DOHH2 (cell line): ENCODE results near the gene SSBP3.

ENCODE experiments used
- H3F3A ChIP-seq: fragments of 200-600 bp; sonication (generic), shearing (Covaris generic); 2 replicates; pipeline ENCODE4 v1.6.0; 2016; ENCODE audit warnings: antibody characterized with exemption, mild to moderate bottlenecking; ENCODE audit not compliant: control insufficient read depth, insufficient read depth
- H3K27ac ChIP-seq: fragments of 200-600 bp; sonication (generic); 2 replicates; pipeline ENCODE4 v1.5.1; 2014; ENCODE audit warnings: low read depth, mild to moderate bottlenecking, low read length, moderate library complexity
- H3K27me3 ChIP-seq: fragments of 200-600 bp; sonication (generic); 2 replicates; pipeline ENCODE4 v1.6.1; 2014; ENCODE audit warnings: mild to moderate bottlenecking, low read length, mixed read lengths; ENCODE audit not compliant: control insufficient read depth
- H3K36me3 ChIP-seq: fragments of 200-600 bp; sonication (generic); 2 replicates; pipeline ENCODE4 v1.6.1; 2014; ENCODE audit warnings: mild to moderate bottlenecking, low read length, moderate library complexity, mixed read lengths; ENCODE audit not compliant: control insufficient read depth
- H3K4me1 ChIP-seq: fragments of 200-600 bp; sonication (generic); 2 replicates; pipeline ENCODE4 v1.6.1; 2014; ENCODE audit warnings: mild to moderate bottlenecking, low read length, mixed read lengths; ENCODE audit not compliant: control insufficient read depth
- H3K4me2 ChIP-seq: fragments of 200-600 bp; sonication (generic); 2 replicates; pipeline ENCODE4 v1.6.0; 2014; ENCODE audit warnings: mild to moderate bottlenecking, low read length, moderate library complexity
- H3K4me3 ChIP-seq: fragments of 200-600 bp; sonication (generic); 2 replicates; pipeline ENCODE4 v1.5.1; 2014; ENCODE audit warnings: mild to moderate bottlenecking, low read length, mixed read lengths
- H3K79me2 ChIP-seq: fragments of 200-600 bp; sonication (generic); 2 replicates; pipeline ENCODE4 v1.6.1; 2014; ENCODE audit warnings: mild to moderate bottlenecking, low read length, mixed read lengths; ENCODE audit not compliant: control insufficient read depth
- H3K9me2 ChIP-seq: fragments of 200-600 bp; sonication (generic); replicated peaks from 2 replicates; pipeline ENCODE4 v1.6.1; 2014; ENCODE audit warnings: mild to moderate bottlenecking, low read length, mixed read lengths; ENCODE audit not compliant: control insufficient read depth
- H3K9me3 ChIP-seq: fragments of 200-600 bp; sonication (generic); 2 replicates; pipeline ENCODE4 v1.6.1; 2014; ENCODE audit warnings: antibody characterized with exemption, low read length, mixed read lengths; ENCODE audit not compliant: control insufficient read depth, insufficient read depth
- H4K20me1 ChIP-seq: fragments of 200-600 bp; sonication (generic); 2 replicates; pipeline ENCODE4 v1.6.0; 2014; ENCODE audit warnings: low read depth, mild to moderate bottlenecking, antibody characterized with exemption, low read length, moderate library complexity; ENCODE audit not compliant: control insufficient read depth, insufficient read depth
- EZH2phosphoT487 ChIP-seq: fragments of 200-600 bp; sonication (generic); IDR thresholded peaks from 2 replicates; pipeline ENCODE4 v1.6.1; 2017; ENCODE audit warnings: borderline replicate concordance, mild to moderate bottlenecking, antibody characterized with exemption, low read length, moderate library complexity, mixed read lengths
- TF ChIP-seq, protein P1 (sequence below): fragments of 200-600 bp; sonication (generic); IDR thresholded peaks from one replicate; pipeline ENCODE4 v1.5.1; 2014; ENCODE audit warnings: antibody characterized with exemption, mild to moderate bottlenecking, low read depth, low read length; ENCODE audit not compliant: poor library complexity, severe bottlenecking

SSBP3 gene

DNA sequence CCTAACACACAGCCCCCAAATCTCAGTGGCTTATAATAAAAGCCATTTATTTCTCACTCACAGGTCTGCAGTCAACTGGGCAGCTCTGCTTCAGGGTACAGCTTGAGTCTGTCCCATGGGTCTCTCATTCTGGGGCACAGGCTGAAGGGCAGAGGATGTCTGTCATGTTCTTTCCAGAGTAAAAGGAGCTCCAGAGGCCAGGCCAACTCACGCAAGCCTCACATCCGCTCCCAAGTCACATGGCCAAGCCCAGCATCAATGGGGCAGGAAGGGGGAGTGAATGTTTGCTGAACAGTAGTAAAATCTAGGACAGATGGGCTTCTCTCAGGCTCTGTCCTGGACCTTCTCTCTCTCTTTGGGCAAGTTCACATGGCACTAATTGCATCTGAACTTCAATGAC is 7.1 kb upstream of the SSBP3 start:
- H3F3A ChIP-seq, result no peaks in the 10 kb centered on the region
- H3K4me3 ChIP-seq, result peak overlapping the region; percentile 25; the same call in 1 of the 2 replicates
- no peaks in the 10 kb centered on the region for H3K9me3 ChIP-seq
- H3K36me3 ChIP-seq, result no peaks in the 10 kb centered on the region
- H3K4me1 ChIP-seq, result peaks cover 24% of the 10 kb centered on the region
- H3K27me3 ChIP-seq, result peaks cover 15% of the 10 kb centered on the region
- H3K9me2 ChIP-seq, result no peaks in the 10 kb centered on the region
- peak overlapping the region; percentile 44 for H3K4me2 ChIP-seq
- H4K20me1 ChIP-seq, result no peaks in the 10 kb centered on the region
- TF ChIP-seq EZH2phosphoT487, result no peak
- TF ChIP-seq, protein P1, sequence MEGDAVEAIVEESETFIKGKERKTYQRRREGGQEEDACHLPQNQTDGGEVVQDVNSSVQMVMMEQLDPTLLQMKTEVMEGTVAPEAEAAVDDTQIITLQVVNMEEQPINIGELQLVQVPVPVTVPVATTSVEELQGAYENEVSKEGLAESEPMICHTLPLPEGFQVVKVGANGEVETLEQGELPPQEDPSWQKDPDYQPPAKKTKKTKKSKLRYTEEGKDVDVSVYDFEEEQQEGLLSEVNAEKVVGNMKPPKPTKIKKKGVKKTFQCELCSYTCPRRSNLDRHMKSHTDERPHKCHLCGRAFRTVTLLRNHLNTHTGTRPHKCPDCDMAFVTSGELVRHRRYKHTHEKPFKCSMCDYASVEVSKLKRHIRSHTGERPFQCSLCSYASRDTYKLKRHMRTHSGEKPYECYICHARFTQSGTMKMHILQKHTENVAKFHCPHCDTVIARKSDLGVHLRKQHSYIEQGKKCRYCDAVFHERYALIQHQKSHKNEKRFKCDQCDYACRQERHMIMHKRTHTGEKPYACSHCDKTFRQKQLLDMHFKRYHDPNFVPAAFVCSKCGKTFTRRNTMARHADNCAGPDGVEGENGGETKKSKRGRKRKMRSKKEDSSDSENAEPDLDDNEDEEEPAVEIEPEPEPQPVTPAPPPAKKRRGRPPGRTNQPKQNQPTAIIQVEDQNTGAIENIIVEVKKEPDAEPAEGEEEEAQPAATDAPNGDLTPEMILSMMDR, result no peak
- H3K27ac ChIP-seq, result no peak overlapping the region
- no peaks in the 10 kb centered on the region for H3K79me2 ChIP-seq

DNA sequence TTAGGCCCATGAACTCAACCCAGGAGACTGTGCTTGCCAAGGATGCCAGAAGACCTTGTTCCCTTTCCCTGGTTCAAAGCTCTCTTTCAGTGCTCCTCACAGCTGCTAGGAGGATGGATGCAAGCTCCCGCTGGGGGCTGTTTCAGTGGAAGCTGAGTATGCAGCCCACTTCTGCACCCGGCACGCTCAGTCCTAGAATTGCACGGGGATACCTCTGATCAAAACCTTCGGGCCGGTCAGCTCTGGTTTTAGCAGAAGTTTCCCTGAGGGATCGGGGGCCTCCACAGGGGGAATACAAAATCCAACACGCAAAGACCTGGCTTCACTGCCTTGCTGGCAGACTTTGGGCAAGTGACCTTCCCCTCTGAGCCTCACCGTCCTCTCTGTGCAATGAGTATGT is 4.2 kb upstream of the SSBP3 start:
- peaks cover under 1% of the 10 kb centered on the region; the same call in 1 of the 2 replicates for H3K79me2 ChIP-seq
- no peaks in the 10 kb centered on the region for H4K20me1 ChIP-seq
- no peak overlapping the region for H3K4me2 ChIP-seq
- no peak overlapping the region for H3K4me3 ChIP-seq
- no peaks in the 10 kb centered on the region for H3K36me3 ChIP-seq
- H3K9me2 ChIP-seq, result no peaks in the 10 kb centered on the region
- H3K4me1 ChIP-seq, result peaks cover 34% of the 10 kb centered on the region
- no peaks in the 10 kb centered on the region for H3K9me3 ChIP-seq
- H3K27me3 ChIP-seq, result peaks cover 5% of the 10 kb centered on the region
- H3K27ac ChIP-seq, result no peak overlapping the region
- TF ChIP-seq, protein P1, result no peak
- TF ChIP-seq EZH2phosphoT487, result no peak
- peaks cover 4% of the 10 kb centered on the region; the same call in 1 of the 2 replicates for H3F3A ChIP-seq

DNA sequence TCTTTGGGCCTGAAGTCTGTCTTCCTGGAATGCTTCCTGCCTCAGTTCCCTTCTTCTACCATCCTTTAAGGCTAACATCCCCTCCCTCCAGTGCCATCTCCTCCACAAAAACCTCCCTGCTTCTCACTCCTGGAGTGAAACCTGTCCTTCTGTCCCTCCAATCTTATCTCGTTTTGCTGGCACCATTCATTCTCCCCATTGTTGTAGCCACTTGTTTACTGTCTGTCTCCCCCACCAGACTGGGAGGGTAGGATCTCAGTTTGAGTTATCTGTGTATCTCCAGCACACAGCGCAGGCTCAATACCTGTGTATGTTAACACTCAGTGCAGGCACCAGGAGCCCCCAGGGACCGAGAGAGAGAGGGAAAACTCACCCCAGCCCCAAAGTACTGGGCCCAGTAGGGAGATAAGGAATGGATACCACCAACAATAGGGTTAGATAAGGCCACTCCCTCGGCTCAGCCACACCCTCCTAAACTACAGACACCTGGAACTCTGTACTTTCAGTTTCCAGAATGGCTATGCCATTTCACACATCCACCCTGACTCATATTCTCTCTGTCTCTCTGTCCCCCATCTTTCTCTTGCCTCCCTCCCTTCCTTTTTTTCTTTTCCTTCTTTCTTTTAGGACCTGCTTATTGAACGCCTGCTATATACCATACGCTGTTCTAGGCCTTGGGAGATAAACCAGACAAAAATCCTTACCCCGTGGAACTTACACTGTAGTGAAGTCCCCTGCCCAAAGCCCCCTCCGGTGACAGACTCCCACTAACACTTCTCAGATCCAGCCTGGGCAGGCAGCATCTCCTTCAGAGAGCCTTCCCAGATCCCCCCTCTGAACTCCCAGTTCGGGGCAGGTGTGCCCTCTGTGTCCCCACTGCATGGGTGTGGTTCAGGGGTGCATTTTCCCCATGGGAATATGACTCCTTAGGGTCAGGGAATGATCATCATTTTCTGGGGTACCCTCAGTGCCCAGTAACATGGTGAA is 3.3 kb upstream of the SSBP3 start:
- Histone ChIP-seq H3K4me3 (no peak overlapping the region), H3K27me3 (no peaks in the 10 kb centered on the region; the same call in 1 of the 2 replicates), H3K9me3 (no peaks in the 10 kb centered on the region), H3F3A (peaks cover 4% of the 10 kb centered on the region; the same call in 1 of the 2 replicates), H3K4me2 (no peak overlapping the region), H3K27ac (no peak overlapping the region), H3K79me2 (peaks cover 3% of the 10 kb centered on the region; the same call in 1 of the 2 replicates), H4K20me1 (no peaks in the 10 kb centered on the region), H3K4me1 (peaks cover 44% of the 10 kb centered on the region), H3K9me2 (no peaks in the 10 kb centered on the region), H3K36me3 (no peaks in the 10 kb centered on the region)
- no peak for TF ChIP-seq EZH2phosphoT487
- TF ChIP-seq, protein P1, result no peak
